ENCODE data around the gene FAM149A.

The FAM149A gene

GRCh38 chr4:186202490-186203140, 98.1 kb downstream of the FAM149A start:
- DNase-seq (ENCODE audit: low read depth) = no peak

GRCh38 chr4:186203406-186203805, 98.9 kb downstream of the FAM149A start:
- DNase-seq (ENCODE audit: low read depth) = no peak

GRCh38 chr4:186204103-186204559, 99.6 kb downstream of the FAM149A start:
- no peak for DNase-seq (ENCODE audit: low read depth)

- no peak for DNase-seq (ENCODE audit: low read depth)
Measured at GRCh38 chr4:186204686-186205085, 100.2 kb downstream of the FAM149A start.

- DNase-seq (ENCODE audit: low read depth) = no peak
Measured at GRCh38 chr4:186205156-186205555, 100.7 kb downstream of the FAM149A start.

- no peak for DNase-seq (ENCODE audit: low read depth)
Measured at GRCh38 chr4:186216465-186217024, 112.0 kb downstream of the FAM149A start.

- DNase-seq (ENCODE audit: low read depth) = no peak
Measured at GRCh38 chr4:186217733-186218293, 113.3 kb downstream of the FAM149A start.

GRCh38 chr4:186221624-186222023, 117.1 kb downstream of the FAM149A start:
- no peak for DNase-seq (ENCODE audit: low read depth)

Measured in activated T-helper 9 cell treated with anti-CD3 and anti-CD28 coated beads, Interleukin-2, amount 50 U/mL, for 16 hours (primary cell).